K562 (cell line): ENCODE results near the gene HTR3C. TPM values are rescaled to one million over a fixed set of nuclear protein-coding genes. Genes with fewer than 3 reads are reported as not detected.
"Not testable (repeated sequence)": the region's sequence is repeated elsewhere in the genome, so short reads cannot be mapped to it uniquely, and the experiment has no call there.

Source experiments
- ATAC-seq: fragments of 200-7000 bp; cut with Tn5 transposase; 3 replicates; pipeline ENCODE4 v1.9.1; 2020; ENCODE audit warnings: moderate library complexity
- BruUV-seq: library from RNA; stranded (reverse); fragments of 400-500 nt; replicated peaks from 2 replicates; lab custom pipeline; 2021; lab: Mats Ljungman, UMichigan
- CTCF ChIA-PET: fragments of 300-600 bp; formaldehyde crosslinking; extraction: SDS; loops from one replicate; lab custom pipeline; 2021; ENCODE audit warnings: low intra/inter-chr PET ratio; lab: Yijun Ruan, JAX
- POLR2A ChIA-PET: fragments of 300-600, 350-650 bp; sonication (Branson Sonifier 250); formaldehyde crosslinking; extraction: SDS; loops from one replicate; lab custom pipeline; 2021; ENCODE audit warnings: antibody characterized with exemption, inconsistent platforms; lab: Yijun Ruan, JAX
- DNase-seq, 4 experiments: peaks; one replicate each; pipeline versions ENCODE4 v3.0.0 to v3.0.0-alpha.2; 2011 to 2018; ENCODE audit warnings: low spot score in 3 of 4, mixed read lengths in 3 of 4; ENCODE audit errors: extremely low read depth in 1 of 4
- FAIRE-seq: peaks from 2 replicates; lab custom pipeline; 2011; peaks lifted over from hg19 to GRCh38; lab: Jason Lieb, UNC
- H2AFZ ChIP-seq: 2 replicates; pipeline ENCODE4 v1.6.0; 2011; ENCODE audit warnings: low read depth, low read length, control low read depth, inconsistent platforms
- H3K27ac ChIP-seq: fragments of 200-600 bp; 3 replicates; pipeline ENCODE4 v1.8.0; 2011; ENCODE audit warnings: low read depth, mild to moderate bottlenecking, control low read depth, inconsistent platforms, low read length, moderate library complexity, mixed read lengths; ENCODE audit errors: extremely low read depth
- H3K27me3 ChIP-seq, 2 experiments: fragments of 300-600 bp in 1 of 2; 2 replicates in 1 of 2; 3 replicates in 1 of 2; pipeline versions ENCODE4 v1.6.0 to v1.8.0; 2011; ENCODE audit warnings: inconsistent platforms in 2 of 2, low read length in 2 of 2, mild to moderate bottlenecking in 1 of 2, mixed read lengths in 1 of 2, moderate library complexity in 1 of 2; ENCODE audit not compliant: control insufficient read depth in 2 of 2, insufficient read depth in 2 of 2
- H3K36me3 ChIP-seq: fragments of 300-600 bp; 3 replicates; pipeline ENCODE4 v1.8.0; 2011; ENCODE audit warnings: mild to moderate bottlenecking, low read length, inconsistent platforms; ENCODE audit not compliant: control insufficient read depth, insufficient read depth
- H3K4me1 ChIP-seq, 2 experiments: fragments of 200-600 bp in 1 of 2; replicated peaks in 1 of 2; 2 replicates in 1 of 2; 3 replicates in 1 of 2; pipeline versions ENCODE4 v1.5.1 to v1.8.0; 2011; ENCODE audit warnings: inconsistent platforms in 2 of 2, low read length in 2 of 2, mild to moderate bottlenecking in 1 of 2, mixed read lengths in 1 of 2, moderate library complexity in 1 of 2; ENCODE audit not compliant: control insufficient read depth in 2 of 2, insufficient read depth in 2 of 2
- H3K4me2 ChIP-seq: 2 replicates; pipeline ENCODE4 v1.6.1; 2011; ENCODE audit warnings: low read length, control low read depth, inconsistent platforms, mixed read lengths; ENCODE audit not compliant: insufficient read depth
- H3K4me3 ChIP-seq: fragments of 200-600 bp; sonication (generic), shearing (Covaris generic); 2 replicates; pipeline ENCODE4 v1.5.1; 2016; ENCODE audit warnings: control low read depth, inconsistent platforms
- H3K79me2 ChIP-seq: fragments of 200-600 bp; 3 replicates; pipeline ENCODE4 v1.8.0; 2011; ENCODE audit warnings: low read length, inconsistent platforms; ENCODE audit not compliant: control insufficient read depth, insufficient read depth
- H3K9ac ChIP-seq, 2 experiments: 2 replicates each; pipeline versions ENCODE4 v1.6.0 to v1.6.1; 2011; ENCODE audit warnings: low read depth in 2 of 2, low read length in 2 of 2, control low read depth in 1 of 2, inconsistent platforms in 1 of 2, mild to moderate bottlenecking in 1 of 2, mixed read lengths in 1 of 2; ENCODE audit not compliant: insufficient read depth in 1 of 2
- H3K9me1 ChIP-seq: one replicate; pipeline ENCODE4 v1.6.0; 2011; ENCODE audit warnings: inconsistent platforms, mild to moderate bottlenecking, low read length, moderate library complexity; ENCODE audit not compliant: control insufficient read depth, insufficient read depth
- H3K9me3 ChIP-seq: replicated peaks from 2 replicates; pipeline ENCODE4 v1.5.1; 2011; ENCODE audit warnings: low read depth, low read length, inconsistent platforms; ENCODE audit not compliant: control insufficient read depth, insufficient read depth
- H4K20me1 ChIP-seq: replicated peaks from 2 replicates; pipeline ENCODE4 v1.6.1; 2011; ENCODE audit warnings: low read length, inconsistent platforms, mixed read lengths; ENCODE audit not compliant: control insufficient read depth, insufficient read depth
- ASH1L ChIP-seq: fragments of 450-650 bp; IDR thresholded peaks from 2 replicates; pipeline ENCODE4 v1.6.1; 2018; ENCODE audit warnings: borderline replicate concordance, mild to moderate bottlenecking, low read depth; ENCODE audit not compliant: partially characterized antibody
- CC2D1A ChIP-seq: fragments of 450-650 bp; IDR thresholded peaks from 2 replicates; pipeline ENCODE4 v1.6.1; 2017; ENCODE audit warnings: mild to moderate bottlenecking
- HDAC2 ChIP-seq: fragments of 450-650 bp; IDR thresholded peaks from 2 replicates; pipeline ENCODE4 v1.6.1; 2016; ENCODE audit warnings: mild to moderate bottlenecking
- HDAC6 ChIP-seq: IDR thresholded peaks from 2 replicates; pipeline ENCODE4 v1.6.1; 2012; ENCODE audit warnings: low read depth, mild to moderate bottlenecking, control low read depth, inconsistent platforms, low read length, moderate library complexity
- HNRNPLL ChIP-seq: fragments of 200-400 bp; formaldehyde crosslinking; IDR thresholded peaks from 2 replicates; pipeline ENCODE4 v1.6.1; 2017; ENCODE audit warnings: low read length, low read depth, mild to moderate bottlenecking; ENCODE audit not compliant: poor library complexity, severe bottlenecking
- MTA3 ChIP-seq: fragments of 450-650 bp; formaldehyde crosslinking; IDR thresholded peaks from 2 replicates; pipeline ENCODE4 v1.6.1; 2017; ENCODE audit warnings: mild to moderate bottlenecking, borderline replicate concordance
- U2AF2 ChIP-seq: fragments of 200-400 bp; formaldehyde crosslinking; optimal IDR thresholded peaks from 2 replicates; pipeline ENCODE3; 2017; ENCODE audit warnings: low read depth, mild to moderate bottlenecking, low read length
- ZNF146 ChIP-seq: IDR thresholded peaks from one replicate; pipeline ENCODE4 v1.6.1; 2018; ENCODE audit warnings: missing compliant biosample characterization; ENCODE audit not compliant: unreplicated experiment
- WGBS: fragments of 100-300 bp; shearing (Covaris generic); methylation state at CpG from one replicate; pipeline ENCODE4 v1.1.6; 2016; ENCODE audit warnings: low coverage, mixed read lengths; ENCODE audit not compliant: insufficient coverage; ENCODE audit errors: missing lambda C conversion rate; 5-methylcytosine and 5-hydroxymethylcytosine counted together
- in situ Hi-C: fragments of 300-500 bp; cut with MboI; formaldehyde crosslinking; loops from 4 replicates; pipeline ENCODE4 v1.15.0; 2018; ENCODE audit warnings: inconsistent platforms, mixed read lengths
- intact Hi-C: fragments of 100-400 bp; cut with micrococcal nuclease; formaldehyde crosslinking; loops from 2 replicates; pipeline ENCODE4 v1.14.2; 2022
- polyA plus RNA-seq, 8 experiments: library from polyadenylated mRNA; depleted of rRNA in 4 of 8; stranded (reverse) in 5 of 8; unstranded in 3 of 8; fragments of >200 nt; fragmentation: Nextera tagmentation in 2 of 8; fragmentation: Illumina TruSeq in 1 of 8; extraction: Ambion mirVana in 2 of 8; extraction: Trizol in 1 of 8; gene quantifications; 2 replicates each; pipeline versions ENCODE4 v1.2.1 to v1.2.3, GENCODE V29; 2011 to 2014; ENCODE audit warnings: inconsistent platforms in 1 of 8, missing spikeins in 1 of 8
- total RNA-seq, 7 experiments: library from RNA; depleted of rRNA in 6 of 7; stranded (reverse); fragments of >200 nt in 6 of 7; fragmentation: Illumina TruSeq in 2 of 7; extraction: Trizol in 2 of 7; gene quantifications; 2 replicates each; pipeline versions ENCODE4 v1.2.1 to v1.2.3, GENCODE V29; 2011 to 2021; ENCODE audit warnings: low replicate concordance in 1 of 7
- TF ChIP-seq, protein P1 (sequence below): fragments of 450-650 bp; IDR thresholded peaks from 2 replicates; pipeline ENCODE4 v1.6.1; 2018; ENCODE audit not compliant: partially characterized antibody

The HTR3C gene
- total and polyA plus RNA-seq, 9 of the 15 experiments (the other 6 are each of a cell fraction or from before 2014, with no cell fraction given): 0.04 to 0.06 TPM; not detected in 7

DNA sequence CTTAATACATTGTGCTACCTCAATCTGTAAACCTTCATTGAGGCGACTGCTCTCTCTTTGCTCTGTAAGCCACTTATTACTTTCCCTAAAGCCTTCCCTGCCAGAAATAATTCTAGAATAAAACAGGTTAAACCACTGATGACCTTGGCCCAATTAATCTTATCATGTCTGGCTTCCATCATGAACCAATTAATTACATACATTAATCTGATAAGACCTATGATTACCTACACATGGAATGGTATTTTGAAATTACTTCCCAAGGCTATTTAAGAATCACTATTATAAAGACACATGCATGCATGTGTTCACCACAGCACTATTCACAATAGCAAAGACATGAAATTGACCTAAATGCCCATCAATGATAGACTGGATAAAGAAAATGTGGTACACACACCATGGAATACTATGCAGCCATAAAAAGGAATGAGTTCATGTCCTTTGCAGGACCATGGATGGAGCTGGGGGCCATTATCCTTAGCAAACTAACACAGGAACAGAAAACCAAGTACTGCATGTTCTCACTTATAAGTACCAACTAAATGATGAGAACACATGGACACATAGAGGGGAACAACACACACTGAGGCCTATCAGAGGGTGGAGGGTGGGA lies 24.5 kb upstream of the HTR3C start:
- H3K9me1 ChIP-seq, H2AFZ ChIP-seq, intact Hi-C loops, H3K27me3 ChIP-seq, in situ Hi-C loops, H3K9ac ChIP-seq, H3K4me1 ChIP-seq, H4K20me1 ChIP-seq, FAIRE-seq, H3K36me3 ChIP-seq, BruUV-seq, H3K79me2 ChIP-seq, H3K27ac ChIP-seq, ATAC-seq, H3K4me3 ChIP-seq, DNase-seq, H3K4me2 ChIP-seq, H3K9me3 ChIP-seq: not testable (repeated sequence)
- ChIA-PET CTCF (interaction anchor here (0.6 kb wide), 1 partner anchor 117 kb away, joined by 3 read pairs; no protein-coding TSS in a partner anchor), POLR2A (interaction anchor here (0.5 kb wide), 1 partner anchor 141 kb away, joined by 3 read pairs; no protein-coding TSS in a partner anchor)
- whole genome bisulfite sequencing: 54% methylated on average over 1 of the region's 1 CpG
- TF ChIP-seq ZNF146: peak; percentile 75

DNA sequence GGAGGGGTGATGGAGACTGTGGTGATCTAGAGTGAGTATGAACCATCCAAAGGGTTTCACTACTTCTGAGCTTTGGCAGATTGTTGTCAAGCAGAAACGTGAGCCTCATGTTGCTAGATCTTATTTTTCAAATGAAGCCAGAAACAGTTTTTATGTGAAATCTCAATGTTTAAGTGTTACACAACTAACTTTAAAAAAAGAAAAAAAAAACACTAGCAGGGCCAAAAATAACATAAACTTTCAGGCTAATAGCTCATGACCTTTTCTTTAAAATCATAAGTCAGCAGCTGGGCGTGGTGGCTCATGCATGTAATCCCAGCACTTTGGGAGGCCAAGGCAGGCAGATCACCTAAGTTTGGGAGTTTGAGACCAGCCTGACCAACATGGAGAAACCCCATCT lies 23.4 kb upstream of the HTR3C start:
- in situ Hi-C loops: no loop called here
- no peak overlapping the region for H3K4me3 ChIP-seq
- intact Hi-C loops: no loop called here
- H2AFZ ChIP-seq: no peak overlapping the region
- H3K27ac ChIP-seq: no peak overlapping the region
- no peaks in the 10 kb centered on the region for H4K20me1 ChIP-seq
- ChIA-PET CTCF (no interaction called here), POLR2A (no interaction called here)
- FAIRE-seq: no peak
- no peaks in the 10 kb centered on the region for H3K9me3 ChIP-seq
- DNase-seq: no peak
- no peaks in the 10 kb centered on the region; a peak in 1 of 5 replicates for H3K4me1 ChIP-seq
- no peak overlapping the region for H3K4me2 ChIP-seq
- H3K9me1 ChIP-seq: no peaks in the 10 kb centered on the region
- H3K79me2 ChIP-seq: no peaks in the 10 kb centered on the region
- no peak for ATAC-seq
- no peak overlapping the region for H3K9ac ChIP-seq
- no peaks in the 10 kb centered on the region for H3K36me3 ChIP-seq
- BruUV-seq: no TSS peak
- H3K27me3 ChIP-seq: peaks cover 7 to 10% of the 10 kb centered on the region in 2 experiments; a peak in 4 of 5 replicates
- WGBS: 50% methylated on average over 2 of the region's 2 CpGs
- TF ChIP-seq CC2D1A: no peak
- no peak for TF ChIP-seq U2AF2
- no peak for TF ChIP-seq HDAC6
- TF ChIP-seq, protein P1, sequence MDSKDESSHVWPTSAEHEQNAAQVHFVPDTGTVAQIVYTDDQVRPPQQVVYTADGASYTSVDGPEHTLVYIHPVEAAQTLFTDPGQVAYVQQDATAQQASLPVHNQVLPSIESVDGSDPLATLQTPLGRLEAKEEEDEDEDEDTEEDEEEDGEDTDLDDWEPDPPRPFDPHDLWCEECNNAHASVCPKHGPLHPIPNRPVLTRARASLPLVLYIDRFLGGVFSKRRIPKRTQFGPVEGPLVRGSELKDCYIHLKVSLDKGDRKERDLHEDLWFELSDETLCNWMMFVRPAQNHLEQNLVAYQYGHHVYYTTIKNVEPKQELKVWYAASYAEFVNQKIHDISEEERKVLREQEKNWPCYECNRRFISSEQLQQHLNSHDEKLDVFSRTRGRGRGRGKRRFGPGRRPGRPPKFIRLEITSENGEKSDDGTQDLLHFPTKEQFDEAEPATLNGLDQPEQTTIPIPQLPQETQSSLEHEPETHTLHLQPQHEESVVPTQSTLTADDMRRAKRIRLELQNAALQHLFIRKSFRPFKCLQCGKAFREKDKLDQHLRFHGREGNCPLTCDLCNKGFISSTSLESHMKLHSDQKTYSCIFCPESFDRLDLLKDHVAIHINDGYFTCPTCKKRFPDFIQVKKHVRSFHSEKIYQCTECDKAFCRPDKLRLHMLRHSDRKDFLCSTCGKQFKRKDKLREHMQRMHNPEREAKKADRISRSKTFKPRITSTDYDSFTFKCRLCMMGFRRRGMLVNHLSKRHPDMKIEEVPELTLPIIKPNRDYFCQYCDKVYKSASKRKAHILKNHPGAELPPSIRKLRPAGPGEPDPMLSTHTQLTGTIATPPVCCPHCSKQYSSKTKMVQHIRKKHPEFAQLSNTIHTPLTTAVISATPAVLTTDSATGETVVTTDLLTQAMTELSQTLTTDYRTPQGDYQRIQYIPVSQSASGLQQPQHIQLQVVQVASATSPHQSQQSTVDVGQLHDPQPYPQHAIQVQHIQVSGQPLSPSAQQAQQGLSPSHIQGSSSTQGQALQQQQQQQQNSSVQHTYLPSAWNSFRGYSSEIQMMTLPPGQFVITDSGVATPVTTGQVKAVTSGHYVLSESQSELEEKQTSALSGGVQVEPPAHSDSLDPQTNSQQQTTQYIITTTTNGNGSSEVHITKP: no peak
- TF ChIP-seq ASH1L: no peak
- no peak for TF ChIP-seq MTA3
- TF ChIP-seq HNRNPLL: no peak
- no peak for TF ChIP-seq HDAC2
